Esophagus squamous epithelium (tissue), 4 donors: ENCODE data around the gene PLCE1.

ENCODE experiments used
- CTCF ChIP-seq, 6 experiments: fragments of 450-650 bp in 4 of 6; fragments of 200-600 bp in 2 of 6; sonication (generic) in 2 of 6; IDR thresholded peaks; one replicate each; pipeline ENCODE4 v1.5.1; 2016 to 2019; ENCODE audit warnings: antibody characterized with exemption in 6 of 6, mild to moderate bottlenecking in 4 of 6, moderate library complexity in 4 of 6
- POLR2A ChIP-seq, 4 donors: fragments of 450-650 bp; IDR thresholded peaks; one replicate each; pipeline ENCODE4 v1.6.1; 2017; ENCODE audit warnings: antibody characterized with exemption in 4 of 4, mild to moderate bottlenecking in 4 of 4, moderate library complexity in 3 of 4

GRCh38 chr10:93962973-93963372 is 30.8 kb upstream of the PLCE1 start:
- TF ChIP-seq CTCF (IDR thresholded peaks at IDR 0.05), result no peak
- TF ChIP-seq POLR2A (IDR thresholded peaks at IDR 0.05), result no peak
